Cerebellar nuclear complex (tissue), 1 donor: ENCODE results near the gene BEST1.
A peak's percentile ranks its signal among the peaks of the same experiment; 100 is the strongest.
"Not testable (repeated sequence)": the region's sequence is repeated elsewhere in the genome, so short reads cannot be mapped to it uniquely, and the experiment has no call there.

Experiments
- DNase-seq, 2 experiments: peaks; one replicate each; lab custom pipeline; 2025; lab: John Stamatoyannopoulos, UW

BEST1 gene

GRCh38 chr11:61949169-61950034 is 749 bp upstream of the BEST1 start:
- DNase-seq: peak; percentile 65 to 80

DNA sequence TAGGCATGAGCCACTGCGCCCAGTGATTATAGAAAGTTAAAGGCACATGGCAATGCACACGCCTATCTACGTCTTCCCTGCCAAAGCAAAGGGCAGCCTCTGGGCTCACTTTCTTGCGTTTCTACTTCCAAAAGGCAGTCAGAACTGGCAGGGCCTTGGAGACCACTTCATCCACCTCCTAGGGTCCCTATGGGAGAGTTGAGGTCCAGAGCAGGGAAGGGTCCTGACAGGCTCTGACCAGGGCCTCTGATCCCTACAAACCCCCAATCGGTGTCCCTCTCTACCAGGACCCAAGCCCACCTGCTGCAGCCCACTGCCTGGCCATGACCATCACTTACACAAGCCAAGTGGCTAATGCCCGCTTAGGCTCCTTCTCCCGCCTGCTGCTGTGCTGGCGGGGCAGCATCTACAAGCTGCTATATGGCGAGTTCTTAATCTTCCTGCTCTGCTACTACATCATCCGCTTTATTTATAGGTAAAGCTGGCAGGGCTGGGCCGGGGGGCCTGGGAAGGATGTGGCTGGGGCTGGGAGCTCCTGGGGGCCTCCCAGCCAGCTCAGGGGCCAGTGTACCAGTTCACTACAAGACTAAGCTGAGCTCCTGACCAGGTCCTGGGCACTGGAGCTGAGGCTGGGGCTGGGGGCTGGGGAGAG is 1.5 kb downstream of the BEST1 start:
- no peak for DNase-seq

DNA sequence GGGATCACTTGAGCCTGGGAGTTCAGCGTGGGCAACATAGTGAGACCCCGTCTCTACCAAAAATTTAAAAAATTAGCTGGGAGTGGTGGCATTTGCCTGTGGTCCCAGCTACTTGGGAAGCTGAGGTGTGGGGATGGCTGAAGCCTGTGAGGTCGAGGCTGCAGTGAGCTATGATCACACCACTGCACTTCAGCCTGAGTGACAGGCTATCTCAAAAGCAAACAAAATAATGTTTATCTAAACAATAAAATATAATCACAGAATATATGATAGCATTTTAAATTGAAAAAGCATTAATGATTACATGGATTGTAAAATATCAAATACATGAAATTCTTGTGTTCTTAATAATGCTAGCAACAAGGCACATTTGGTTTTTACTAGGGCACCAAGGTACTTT is 2.7 kb downstream of the BEST1 start:
- no peak for DNase-seq

DNA sequence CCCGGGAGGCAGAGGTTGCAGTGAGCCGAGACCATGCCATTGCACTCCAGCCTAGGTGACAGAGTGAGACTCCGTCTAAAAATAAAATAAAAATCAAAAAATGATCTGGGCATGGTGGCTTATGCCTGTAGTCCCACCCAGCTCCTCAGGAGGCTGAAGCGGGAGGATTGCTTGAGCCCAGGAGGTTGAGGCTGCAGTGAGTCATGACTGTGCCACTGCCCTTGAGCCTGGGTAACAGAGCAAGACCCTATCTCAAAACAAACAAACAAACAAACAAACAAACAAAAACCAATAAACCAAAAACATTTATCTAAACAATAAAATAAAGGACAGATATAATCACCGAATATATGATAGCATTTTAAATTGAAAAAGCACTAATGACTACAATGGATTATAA is 3.5 kb downstream of the BEST1 start:
- not testable (repeated sequence) for DNase-seq

GRCh38 chr11:61954106-61954850 is 4.1 kb downstream of the BEST1 start:
- no peak for DNase-seq

GRCh38 chr11:61954851-61955421 is 4.8 kb downstream of the BEST1 start:
- DNase-seq: no peak

GRCh38 chr11:61955422-61956135 is 5.4 kb downstream of the BEST1 start:
- no peak for DNase-seq

DNA sequence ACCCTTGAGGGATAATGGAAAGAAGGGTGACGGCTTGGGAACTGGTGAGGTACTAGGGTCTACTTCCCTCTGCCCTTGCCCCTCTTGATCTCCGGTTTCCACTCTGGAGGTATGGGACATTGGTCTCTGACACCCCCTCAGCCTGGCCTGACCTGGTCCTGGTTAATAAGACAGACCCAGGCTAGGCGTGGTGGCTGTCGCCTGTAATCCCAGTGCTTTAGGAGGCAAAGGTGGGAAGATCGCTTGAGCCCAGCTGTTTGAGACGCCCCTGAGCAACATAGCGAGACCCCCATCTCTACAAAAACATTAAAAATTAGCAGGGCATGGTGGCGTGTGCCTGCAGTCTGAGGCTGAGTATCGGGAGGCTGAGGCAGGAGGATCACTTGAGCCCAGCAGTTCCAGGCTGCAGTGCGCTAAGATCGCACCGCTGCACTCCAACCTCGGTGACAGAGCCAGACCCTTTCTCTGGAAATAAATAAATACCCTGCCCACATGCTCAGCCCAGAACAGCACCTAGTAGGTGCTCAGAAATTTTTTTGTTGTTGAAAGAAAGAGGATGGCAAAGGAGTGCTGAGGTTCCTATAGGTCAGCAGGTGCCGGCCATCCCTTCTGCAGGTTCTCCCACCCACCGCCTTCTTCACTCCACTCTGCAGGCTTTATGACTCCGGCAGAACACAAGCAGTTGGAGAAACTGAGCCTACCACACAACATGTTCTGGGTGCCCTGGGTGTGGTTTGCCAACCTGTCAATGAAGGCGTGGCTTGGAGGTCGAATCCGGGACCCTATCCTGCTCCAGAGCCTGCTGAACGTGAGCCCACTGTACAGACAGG is 6.3 kb downstream of the BEST1 start:
- DNase-seq: no peak

- no peak for DNase-seq
These were observed 7.0 kb downstream of the BEST1 start for GRCh38 chr11:61957021-61957770.

DNA sequence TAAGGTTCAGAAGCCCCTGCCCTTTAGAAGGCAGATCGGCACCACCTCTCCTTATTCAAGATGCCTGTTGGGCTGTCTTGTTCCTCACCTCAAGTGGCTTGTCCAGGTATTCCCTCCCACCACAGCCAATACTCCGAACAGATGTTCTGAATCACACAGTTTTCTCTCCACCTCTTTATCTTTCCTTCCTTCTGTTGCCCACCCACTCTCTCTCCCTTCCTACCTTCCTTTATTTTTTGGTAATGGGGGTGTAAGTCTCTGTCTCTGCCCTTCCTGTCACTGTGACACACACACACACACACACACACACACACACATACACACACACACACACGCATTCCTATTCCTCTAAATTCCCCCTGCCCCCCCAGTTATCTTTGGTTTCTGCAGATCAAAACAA is 8.4 kb downstream of the BEST1 start:
- DNase-seq: no peak

GRCh38 chr11:61959114-61959513 is 9.0 kb downstream of the BEST1 start:
- no peak for DNase-seq

GRCh38 chr11:61959678-61960077 is 9.5 kb downstream of the BEST1 start:
- no peak for DNase-seq

GRCh38 chr11:61960532-61960931 is 10.4 kb downstream of the BEST1 start:
- no peak for DNase-seq

DNA sequence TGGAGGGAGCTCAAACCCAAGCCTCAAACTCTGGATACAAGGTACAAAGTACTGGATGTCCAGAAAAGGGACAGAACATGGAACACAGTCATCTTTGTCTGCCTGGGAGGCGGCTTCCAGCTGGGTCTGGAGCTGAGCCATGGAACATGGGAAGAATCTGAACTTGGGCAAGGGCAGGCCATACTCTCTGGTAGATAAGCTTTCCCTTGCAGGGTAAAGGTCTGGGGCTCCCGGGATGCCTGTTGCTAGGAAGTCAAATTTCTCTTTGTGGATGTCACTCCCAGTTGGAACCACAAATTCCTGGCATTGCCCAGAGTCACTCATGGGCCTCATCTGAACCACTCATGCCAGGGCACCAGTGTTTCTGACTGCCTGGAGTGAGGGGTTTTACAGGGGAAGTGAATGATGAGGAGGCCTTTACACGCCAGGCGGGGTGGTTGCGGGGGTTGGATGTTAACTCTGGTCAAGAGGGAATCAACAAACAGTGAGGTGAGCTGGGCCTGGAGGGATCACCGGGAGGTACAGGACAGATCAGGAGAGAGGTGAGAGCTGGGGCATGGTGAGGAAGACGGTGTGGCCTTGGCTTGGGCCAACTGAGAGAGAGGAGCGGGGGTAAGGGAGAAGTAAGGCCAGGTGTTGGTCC is 11.5 kb downstream of the BEST1 start:
- no peak for DNase-seq

DNA sequence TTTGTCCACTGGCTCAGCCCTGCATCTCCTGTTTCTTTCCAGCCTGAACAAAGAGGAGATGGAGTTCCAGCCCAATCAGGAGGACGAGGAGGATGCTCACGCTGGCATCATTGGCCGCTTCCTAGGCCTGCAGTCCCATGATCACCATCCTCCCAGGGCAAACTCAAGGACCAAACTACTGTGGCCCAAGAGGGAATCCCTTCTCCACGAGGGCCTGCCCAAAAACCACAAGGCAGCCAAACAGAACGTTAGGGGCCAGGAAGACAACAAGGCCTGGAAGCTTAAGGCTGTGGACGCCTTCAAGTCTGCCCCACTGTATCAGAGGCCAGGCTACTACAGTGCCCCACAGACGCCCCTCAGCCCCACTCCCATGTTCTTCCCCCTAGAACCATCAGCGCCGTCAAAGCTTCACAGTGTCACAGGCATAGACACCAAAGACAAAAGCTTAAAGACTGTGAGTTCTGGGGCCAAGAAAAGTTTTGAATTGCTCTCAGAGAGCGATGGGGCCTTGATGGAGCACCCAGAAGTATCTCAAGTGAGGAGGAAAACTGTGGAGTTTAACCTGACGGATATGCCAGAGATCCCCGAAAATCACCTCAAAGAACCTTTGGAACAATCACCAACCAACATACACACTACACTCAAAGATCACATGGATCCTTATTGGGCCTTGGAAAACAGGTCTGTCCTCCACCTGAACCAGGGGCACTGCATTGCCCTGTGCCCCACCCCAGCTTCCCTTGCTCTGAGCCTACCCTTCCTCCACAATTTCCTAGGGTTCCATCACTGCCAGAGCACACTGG is 12.3 kb downstream of the BEST1 start:
- no peak for DNase-seq

GRCh38 chr11:61963016-61963281 is 12.8 kb downstream of the BEST1 start:
- no peak for DNase-seq

DNA sequence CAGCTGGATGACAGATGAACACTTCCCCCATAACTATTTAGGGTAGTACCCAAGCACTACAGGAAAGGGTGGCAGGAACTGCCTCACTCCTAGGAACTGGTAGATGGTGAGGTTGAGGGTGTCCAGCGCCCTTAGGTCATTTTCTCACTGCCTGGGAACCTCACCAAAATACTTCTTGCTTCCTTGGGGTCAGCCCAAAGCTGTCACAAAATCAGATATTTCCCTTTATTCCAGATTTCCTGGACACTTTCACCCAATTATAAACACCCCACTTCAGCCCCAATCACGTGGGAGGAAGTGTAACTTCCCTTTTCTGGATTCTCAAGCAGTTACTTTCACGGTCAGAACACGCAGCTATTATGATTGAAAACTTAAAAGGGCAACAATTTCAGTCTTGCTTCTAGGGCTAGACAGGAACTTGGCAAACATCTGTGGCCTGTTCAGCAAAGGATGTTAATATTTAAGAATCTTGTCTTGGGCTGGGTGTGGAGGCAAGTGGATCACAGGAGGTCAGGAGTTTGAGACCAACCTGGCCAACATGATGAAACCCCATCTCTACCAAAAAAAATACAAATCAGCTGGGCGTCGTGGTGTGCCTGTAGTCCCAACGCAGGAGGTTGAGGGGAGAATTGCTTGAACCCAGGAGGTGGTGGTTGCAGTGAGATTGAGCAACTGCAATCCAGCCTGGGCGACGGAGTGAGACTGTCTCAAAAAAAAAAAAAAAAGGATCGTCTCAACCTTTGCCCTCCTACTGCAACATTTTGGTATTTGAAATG is 13.3 kb downstream of the BEST1 start:
- DNase-seq: no peak

DNA sequence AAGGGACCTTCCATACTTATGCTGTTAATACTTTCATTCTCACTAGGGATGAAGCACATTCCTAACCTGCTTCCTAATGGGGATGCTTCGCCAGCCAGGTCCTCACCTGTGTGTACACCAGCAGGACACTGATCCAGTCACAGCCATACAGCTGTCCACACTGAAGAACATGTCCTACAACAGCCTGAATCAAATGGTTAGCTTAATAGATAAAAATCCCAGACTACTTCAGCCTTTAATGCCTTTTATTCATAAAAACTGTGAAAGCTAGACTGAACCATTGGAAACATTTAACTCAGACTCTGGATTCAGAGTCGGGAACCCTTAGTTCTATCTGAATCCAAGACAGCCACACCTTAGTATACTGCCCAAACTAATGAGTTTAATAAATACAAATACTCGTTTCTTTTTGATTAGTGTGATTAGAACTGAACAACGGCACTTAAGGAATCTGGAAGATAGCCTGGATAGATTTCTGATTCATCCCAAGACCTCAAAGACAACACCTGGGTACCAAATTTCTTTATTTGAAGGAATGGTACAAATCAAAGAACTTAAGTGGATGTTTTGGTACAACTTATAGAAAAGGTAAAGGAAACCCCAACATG is 14.0 kb downstream of the BEST1 start:
- no peak for DNase-seq
